CD4-positive, alpha-beta T cell treated with Interleukin-4 for 1 hour (primary cell): ENCODE results near the gene HIVEP2.

Experiments used
- DNase-seq, 2 donors: peaks; one replicate each; pipeline ENCODE4 v3.0.0-alpha.2; 2020 to 2022

HIVEP2 gene

DNA sequence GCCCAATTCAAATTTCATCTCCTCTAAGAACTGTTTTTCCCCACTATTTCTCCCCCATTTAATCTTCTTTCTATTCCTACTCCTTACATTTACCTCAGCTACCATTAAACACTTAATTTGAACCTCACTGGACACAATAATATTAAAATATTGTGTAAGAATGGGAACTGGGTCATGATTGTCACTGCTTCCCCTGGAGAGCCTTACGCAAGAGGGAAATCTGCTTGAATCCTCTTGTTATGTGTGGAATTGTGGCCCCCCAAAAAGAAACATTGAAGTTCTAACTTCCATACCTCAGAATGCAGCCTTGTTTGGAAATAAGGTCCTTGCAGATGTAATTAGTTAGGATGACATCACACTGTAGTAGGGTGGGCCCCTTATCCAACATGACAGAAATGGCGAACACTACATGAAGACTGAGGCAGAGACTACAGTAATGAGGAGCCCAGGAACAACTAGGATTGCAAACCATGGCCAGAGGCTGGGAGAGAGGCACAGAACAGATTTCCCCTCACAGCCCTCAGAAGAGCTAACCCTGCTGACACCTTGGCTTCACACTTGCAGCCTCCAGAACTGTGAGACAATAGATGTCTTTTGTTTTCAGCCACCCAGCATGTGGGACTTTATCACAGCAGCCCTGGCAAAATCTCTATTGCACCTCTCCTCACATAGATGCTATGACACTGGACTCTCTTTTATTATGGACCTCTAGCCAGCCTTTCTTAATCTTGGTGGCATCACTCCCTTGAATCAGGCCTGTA lies 29.9 kb downstream of the HIVEP2 start:
- peak in 1 of 2 donors; percentile 52 for DNase-seq

DNA sequence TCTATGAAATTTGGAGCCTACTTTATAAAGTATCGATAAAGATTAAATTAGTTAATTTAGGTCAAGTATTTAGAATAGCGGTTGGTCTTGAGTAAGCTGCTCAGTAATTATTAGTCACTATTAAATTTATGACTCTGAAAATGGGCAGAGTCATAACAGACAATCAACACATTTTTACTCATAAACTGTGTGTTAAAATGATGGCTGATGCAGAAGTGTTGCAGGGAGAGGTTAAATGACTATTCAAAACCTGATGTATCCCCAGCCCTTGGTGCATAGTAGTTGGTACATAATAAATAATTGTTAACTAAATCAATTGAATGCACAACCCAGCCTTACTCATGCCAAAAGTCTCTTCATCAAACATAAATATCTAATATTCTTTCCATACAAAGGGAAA lies 30.6 kb downstream of the HIVEP2 start:
- no peak for DNase-seq

GRCh38 chr6:142913511-142914047 lies 31.4 kb downstream of the HIVEP2 start:
- peak; percentile 85 to 86 for DNase-seq

GRCh38 chr6:142913036-142913510 lies 31.9 kb downstream of the HIVEP2 start:
- DNase-seq, result peak in 1 of 2 donors; percentile 63

- DNase-seq, result no peak
Measured at GRCh38 chr6:142912125-142912524, 32.9 kb downstream of the HIVEP2 start.

- no peak for DNase-seq
Measured at GRCh38 chr6:142911430-142911829, 33.5 kb downstream of the HIVEP2 start.

DNA sequence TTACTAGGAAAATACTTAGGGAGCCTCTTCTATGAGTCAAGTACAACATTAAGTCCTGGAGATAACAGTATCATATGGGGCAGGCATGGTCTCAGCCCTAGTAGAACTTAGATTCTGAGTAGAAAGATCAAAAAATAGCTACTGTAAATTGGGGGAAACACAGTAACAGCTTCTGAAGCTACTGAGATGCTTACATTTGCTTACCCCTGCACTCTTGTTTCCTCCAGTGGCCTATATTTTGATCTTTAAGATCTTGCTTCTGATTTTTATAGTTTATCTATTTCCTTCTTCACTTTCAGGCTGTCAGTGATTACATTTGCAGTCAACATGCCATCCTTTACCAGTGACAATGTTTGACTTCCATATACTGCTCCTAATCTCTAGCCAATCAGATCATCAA lies 35.3 kb downstream of the HIVEP2 start:
- peak in 1 of 2 donors; percentile 56 for DNase-seq

DNA sequence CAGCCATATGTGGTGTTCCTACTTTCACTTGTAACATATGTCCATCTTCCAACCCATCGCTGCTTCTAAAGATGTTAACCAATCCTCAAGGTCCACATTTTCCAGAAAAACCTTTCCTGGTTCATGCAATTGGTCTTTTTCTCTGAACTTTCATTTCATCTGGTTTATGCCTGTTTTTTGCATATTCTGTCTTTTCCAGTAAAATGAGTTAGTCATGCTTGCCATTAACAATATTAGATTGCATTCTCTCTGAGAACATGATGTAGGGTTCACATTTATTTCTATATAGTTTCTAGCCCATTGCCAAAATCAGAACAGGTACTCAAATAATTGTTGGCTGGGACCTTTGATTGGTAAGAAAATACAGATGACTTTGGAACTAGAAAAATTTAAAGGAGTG lies 36.7 kb downstream of the HIVEP2 start:
- no peak for DNase-seq

GRCh38 chr6:142907544-142907943 lies 37.4 kb downstream of the HIVEP2 start:
- DNase-seq, result peak; percentile 61 to 83

DNA sequence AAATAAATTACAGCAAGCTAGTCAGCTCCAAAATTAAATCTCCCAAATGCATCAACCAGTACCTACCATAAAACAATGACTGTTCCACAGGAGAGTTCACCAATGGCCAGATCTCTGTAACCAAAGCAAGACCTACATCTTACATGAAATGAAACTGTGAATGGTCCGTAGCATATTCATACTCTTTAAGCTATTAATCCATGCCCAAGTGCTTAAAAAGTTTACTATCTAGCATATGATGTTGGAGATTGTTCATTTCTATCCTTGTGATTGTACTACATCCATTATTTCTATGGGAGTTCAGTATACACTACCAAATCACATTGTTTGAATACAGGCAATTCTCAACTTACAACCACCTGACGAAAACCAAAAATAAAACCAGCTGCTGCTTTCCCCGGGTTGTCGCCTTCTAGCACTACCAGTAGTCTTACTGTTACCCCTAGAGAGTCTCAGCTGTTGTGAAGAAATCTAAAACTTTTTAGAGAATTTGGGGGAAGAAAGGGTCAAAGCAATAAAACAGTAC lies 38.0 kb downstream of the HIVEP2 start:
- DNase-seq, result peak in 1 of 2 donors; percentile 70

GRCh38 chr6:142903812-142904211 lies 41.2 kb downstream of the HIVEP2 start:
- DNase-seq, result peak in 1 of 2 donors; percentile 67

- peak; percentile 87 to 92 for DNase-seq
Measured at GRCh38 chr6:142902636-142903053, 42.3 kb downstream of the HIVEP2 start.

- DNase-seq, result peak in 1 of 2 donors; percentile 26
Measured at GRCh38 chr6:142901611-142902010, 43.4 kb downstream of the HIVEP2 start.

DNA sequence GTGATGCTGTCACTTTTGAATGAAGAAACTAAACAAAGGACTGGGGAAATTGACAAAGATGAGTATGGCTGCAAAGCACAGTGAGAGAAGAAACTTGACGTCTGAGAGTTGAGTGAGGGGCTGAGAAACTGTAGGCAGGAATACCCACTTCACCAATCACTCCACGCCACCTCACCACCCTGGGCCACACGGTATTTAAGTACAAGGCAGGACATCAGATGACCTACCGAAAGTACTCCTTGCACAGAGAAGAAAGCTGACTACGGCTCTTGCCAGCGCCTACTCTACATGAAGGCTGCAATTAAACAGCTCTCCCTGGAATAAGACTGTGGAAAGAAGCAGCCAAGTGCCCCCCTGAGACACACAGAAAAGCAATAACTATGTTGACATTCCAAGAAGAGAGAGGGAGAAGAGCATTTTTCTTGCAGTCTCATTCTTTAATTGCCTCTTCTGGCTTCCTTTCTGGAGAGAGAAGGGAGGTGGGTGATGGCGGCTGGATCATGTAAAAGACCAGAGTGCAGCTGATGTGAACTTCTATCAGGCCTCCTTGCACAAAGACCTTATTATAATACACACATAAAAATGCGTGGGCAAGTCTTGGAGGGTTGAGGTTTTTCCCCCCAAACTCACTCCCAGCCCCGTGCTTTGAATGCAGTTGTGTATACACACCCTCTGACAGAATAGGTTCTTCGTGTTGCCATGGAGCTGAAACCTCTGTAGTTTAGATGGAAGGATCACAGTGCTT lies 44.6 kb downstream of the HIVEP2 start:
- peak; percentile 79 to 81 for DNase-seq

DNA sequence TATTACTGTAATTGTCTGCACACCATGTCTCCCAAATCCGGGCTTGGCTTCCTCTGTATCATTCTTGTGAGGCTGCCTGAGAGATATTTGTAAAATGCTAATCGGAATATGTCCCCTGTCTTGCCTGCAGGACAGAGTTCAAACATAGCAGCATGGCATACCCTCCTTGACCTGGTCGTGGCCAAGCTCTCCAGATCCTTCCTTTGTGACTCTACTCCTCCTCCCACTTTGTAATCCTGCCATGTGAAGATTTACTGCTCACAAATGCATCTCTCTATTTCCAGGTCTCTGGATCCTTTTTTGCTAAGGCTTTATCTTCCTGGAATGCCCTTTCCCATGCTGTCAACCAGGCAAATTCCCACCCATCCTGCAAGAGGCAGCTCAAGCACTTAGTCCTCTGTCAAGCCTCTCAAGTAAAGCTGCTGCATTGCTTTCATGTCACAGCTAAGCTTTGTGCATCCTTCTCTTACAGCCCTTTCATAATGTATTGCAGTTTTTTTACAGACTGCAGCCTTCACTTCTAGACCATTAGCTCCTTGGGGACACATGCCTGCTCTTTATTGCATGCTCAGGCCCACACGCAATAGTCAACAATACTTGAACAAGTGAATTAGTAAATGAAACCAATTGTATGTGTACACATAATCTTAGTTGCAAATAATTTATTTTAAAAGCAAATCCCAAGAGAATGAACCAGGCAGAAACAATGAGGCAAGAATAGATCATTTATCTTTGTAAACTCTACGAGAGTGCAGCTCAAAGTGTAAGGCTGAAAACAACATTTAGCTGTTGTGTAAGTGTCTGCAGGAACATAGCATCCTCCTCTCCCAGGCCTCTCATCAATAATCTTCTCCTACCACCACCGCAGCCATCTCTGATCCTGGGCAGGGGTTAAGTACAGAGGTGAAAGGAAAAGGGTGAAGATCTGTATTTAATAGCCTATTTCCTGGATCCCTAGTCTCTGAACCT lies 45.8 kb downstream of the HIVEP2 start:
- no peak for DNase-seq

DNA sequence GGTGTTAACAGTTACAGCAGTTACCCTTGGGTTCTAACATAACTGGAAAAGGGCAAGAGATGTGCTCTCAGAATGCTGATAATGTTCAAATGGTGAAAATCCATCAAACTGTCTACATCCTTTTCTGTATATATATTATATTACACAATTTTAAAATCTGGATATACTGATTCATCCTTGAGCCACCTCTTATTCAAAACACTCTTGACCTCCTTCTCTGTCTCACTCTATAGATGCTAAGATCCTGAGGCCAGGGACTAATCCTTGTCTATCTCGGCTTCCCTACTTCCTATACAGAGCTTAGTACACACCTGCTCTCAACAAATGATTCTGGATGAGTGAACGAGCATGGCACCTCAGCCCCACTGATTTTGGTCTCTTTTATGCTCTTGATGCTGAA lies 47.3 kb downstream of the HIVEP2 start:
- no peak for DNase-seq

GRCh38 chr6:142896732-142897131 lies 48.2 kb downstream of the HIVEP2 start:
- DNase-seq, result no peak

DNA sequence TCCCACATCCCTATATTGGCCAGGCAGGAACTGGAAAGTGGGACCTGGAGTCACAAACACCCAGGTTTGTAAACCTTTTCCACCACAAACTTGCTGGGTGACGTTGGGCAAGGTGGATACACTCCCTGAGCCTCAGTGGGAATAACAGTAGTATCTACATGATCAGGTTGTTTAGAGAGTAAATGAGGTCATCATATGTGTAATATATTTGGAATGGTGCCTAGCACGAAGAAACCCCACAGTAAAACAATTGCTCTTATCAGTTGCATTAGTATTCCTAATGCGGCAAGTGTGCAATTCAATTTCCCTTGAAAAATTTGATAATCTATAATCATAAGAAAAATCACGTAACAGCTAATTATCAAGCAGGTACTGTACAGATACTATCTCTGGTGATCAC lies 51.9 kb downstream of the HIVEP2 start:
- no peak for DNase-seq

- no peak for DNase-seq
Measured at GRCh38 chr6:142892254-142893021, 52.5 kb downstream of the HIVEP2 start.

GRCh38 chr6:142891454-142891853 lies 53.5 kb downstream of the HIVEP2 start:
- DNase-seq, result no peak

DNA sequence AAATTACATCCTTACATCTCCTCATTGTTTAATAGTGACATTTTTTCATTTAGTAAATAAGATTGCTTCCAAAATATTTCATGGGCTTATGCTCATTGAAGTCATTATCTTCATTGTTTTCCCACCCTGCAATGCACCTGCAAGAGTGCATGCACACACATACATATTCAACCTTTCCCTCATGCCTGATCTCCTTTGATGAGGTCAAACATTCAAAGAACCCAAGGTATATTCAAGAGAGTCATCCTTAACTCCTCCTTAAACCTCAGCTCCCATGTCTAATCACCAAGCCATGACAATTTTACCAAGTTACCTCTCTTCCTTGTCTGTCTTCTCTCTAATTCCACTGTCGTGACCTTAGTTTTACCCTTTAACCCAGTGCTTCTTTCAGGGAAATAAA lies 56.5 kb downstream of the HIVEP2 start:
- DNase-seq, result no peak
